Neural cell (in vitro differentiated cells): Measurements from ENCODE around the gene RFESD. TPM values are rescaled to one million over a fixed set of nuclear protein-coding genes. Genes with fewer than 3 reads are reported as not detected.

Experiments used
- H2AFZ ChIP-seq: fragments of 200-600, 300-800 bp; sonication (generic), shearing (Covaris generic); 2 replicates; pipeline ENCODE4 v1.6.0; 2014; ENCODE audit warnings: low read depth, mild to moderate bottlenecking, antibody characterized with exemption, low read length, moderate library complexity
- H3F3A ChIP-seq: fragments of 200-600 bp; shearing (Covaris generic); 2 replicates; pipeline ENCODE4 v1.6.1; 2016; ENCODE audit warnings: mild to moderate bottlenecking, moderate library complexity, mixed read lengths, antibody characterized with exemption, low read length; ENCODE audit not compliant: insufficient read depth, poor library complexity, severe bottlenecking
- H3K27ac ChIP-seq: fragments of 200-600, 300-800 bp; sonication (generic), shearing (Covaris generic); 2 replicates; pipeline ENCODE4 v1.5.1; 2014; ENCODE audit warnings: mild to moderate bottlenecking, low read length, moderate library complexity
- H3K27me3 ChIP-seq: fragments of 300-800, 200-600 bp; sonication (generic), shearing (Covaris generic); 2 replicates; pipeline ENCODE4 v1.6.0; 2014; ENCODE audit warnings: mild to moderate bottlenecking, low read depth, low read length, moderate library complexity; ENCODE audit not compliant: insufficient read depth
- H3K36me3 ChIP-seq: fragments of 300-800, 200-600 bp; sonication (generic), shearing (Covaris generic); 2 replicates; pipeline ENCODE4 v1.5.1; 2014; ENCODE audit warnings: mild to moderate bottlenecking, antibody characterized with exemption, low read length, moderate library complexity; ENCODE audit not compliant: insufficient read depth
- H3K4me2 ChIP-seq: fragments of 300-800, 200-600 bp; sonication (generic), shearing (Covaris generic); 2 replicates; pipeline ENCODE4 v1.6.0; 2014; ENCODE audit warnings: mild to moderate bottlenecking, low read length
- H3K4me3 ChIP-seq: fragments of 300-800, 200-600 bp; sonication (generic), shearing (Covaris generic); 2 replicates; pipeline ENCODE4 v1.5.1; 2014; ENCODE audit warnings: mild to moderate bottlenecking, low read length, moderate library complexity
- H3K79me2 ChIP-seq: fragments of 200-600 bp; shearing (Covaris generic); replicated peaks from 2 replicates; pipeline ENCODE4 v1.6.0; 2014; ENCODE audit warnings: mild to moderate bottlenecking, low read length, moderate library complexity; ENCODE audit not compliant: insufficient read depth
- H3K9ac ChIP-seq: fragments of 300-800, 200-600 bp; sonication (generic), shearing (Covaris generic); 2 replicates; pipeline ENCODE4 v1.6.1; 2016; ENCODE audit warnings: mild to moderate bottlenecking, low read length, mixed read lengths
- H3K9me2 ChIP-seq: fragments of 200-600 bp; shearing (Covaris generic); 2 replicates; pipeline ENCODE4 v1.6.1; 2016; ENCODE audit warnings: mild to moderate bottlenecking, low read length, mixed read lengths; ENCODE audit not compliant: insufficient read depth
- H3K9me3 ChIP-seq: fragments of 200-600, 300-800 bp; sonication (generic), shearing (Covaris generic); 2 replicates; pipeline ENCODE4 v1.6.1; 2016; ENCODE audit warnings: mild to moderate bottlenecking, mixed run types, low read length, moderate library complexity, mixed read lengths
- H4K20me1 ChIP-seq: fragments of 200-600 bp; shearing (Covaris generic); 2 replicates; pipeline ENCODE4 v1.6.1; 2016; ENCODE audit warnings: mild to moderate bottlenecking, mixed run types; ENCODE audit not compliant: insufficient read depth
- EP300 ChIP-seq: fragments of 450-650 bp; conservative IDR thresholded peaks from 2 replicates; pipeline ENCODE4 v1.6.1; 2014; ENCODE audit warnings: antibody characterized with exemption, mild to moderate bottlenecking, moderate library complexity; ENCODE audit not compliant: poor library complexity, severe bottlenecking
- EZH2 ChIP-seq: fragments of 200-600, 300-800 bp; shearing (Covaris generic), sonication (generic); IDR thresholded peaks from 2 replicates; pipeline ENCODE4 v1.6.1; 2014; ENCODE audit warnings: antibody characterized with exemption, low read length, borderline replicate concordance, mild to moderate bottlenecking; ENCODE audit not compliant: insufficient read depth, poor library complexity, severe bottlenecking
- MXI1 ChIP-seq: fragments of 450-650 bp; conservative IDR thresholded peaks from 2 replicates; pipeline ENCODE4 v1.6.1; 2014; ENCODE audit warnings: antibody characterized with exemption, mild to moderate bottlenecking; ENCODE audit not compliant: poor library complexity, severe bottlenecking
- POLR2AphosphoS5 ChIP-seq: IDR thresholded peaks from 2 replicates; pipeline ENCODE4 v1.6.1; 2012
- RAD21 ChIP-seq: fragments of 450-650 bp; conservative IDR thresholded peaks from 2 replicates; pipeline ENCODE4 v1.6.1; 2014; ENCODE audit warnings: antibody characterized with exemption, mild to moderate bottlenecking, moderate library complexity
- REST ChIP-seq: IDR thresholded peaks from 2 replicates; pipeline ENCODE4 v1.6.1; 2012; ENCODE audit warnings: borderline replicate concordance
- SMC3 ChIP-seq: fragments of 450-650 bp; conservative IDR thresholded peaks from 2 replicates; pipeline ENCODE4 v1.6.1; 2014; ENCODE audit warnings: antibody characterized with exemption, mild to moderate bottlenecking, moderate library complexity; ENCODE audit not compliant: poor library complexity
- TAF1 ChIP-seq: IDR thresholded peaks from 2 replicates; pipeline ENCODE4 v1.6.1; 2012; ENCODE audit warnings: low read depth
- polyA plus RNA-seq: library from polyadenylated mRNA; depleted of rRNA; stranded (reverse); fragments of >200 nt; gene quantifications from 2 replicates; pipeline ENCODE4 v1.2.3, GENCODE V29; 2014
- TF ChIP-seq, protein P1 (sequence below): fragments of 450-650 bp; IDR thresholded peaks from 2 replicates; pipeline ENCODE4 v1.5.1; 2014; ENCODE audit warnings: antibody characterized with exemption, mild to moderate bottlenecking, moderate library complexity; ENCODE audit not compliant: poor library complexity, severe bottlenecking

Gene RFESD
- polyA plus RNA-seq, 1 donor from 2014 or later: not detected

DNA sequence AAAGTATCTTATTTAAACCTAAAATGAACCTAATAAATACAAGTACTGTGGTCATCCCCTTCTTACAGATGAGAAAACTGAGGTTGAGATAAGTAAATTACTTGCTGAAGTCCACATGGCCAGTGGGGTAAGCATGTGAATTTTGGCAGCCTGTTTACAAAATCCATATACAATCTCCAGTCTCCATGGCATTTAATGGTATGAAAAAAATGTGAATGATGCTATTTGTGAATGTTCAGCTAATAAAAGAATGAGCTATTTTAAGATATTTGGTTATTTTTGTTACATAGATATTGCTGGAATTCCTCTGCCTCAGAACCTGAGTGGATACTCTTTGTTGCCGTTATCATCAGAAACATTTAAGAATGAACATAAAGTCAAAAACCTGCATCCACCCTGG lies 46.0 kb upstream of the RFESD start:
- H3K27ac ChIP-seq: no peak overlapping the region
- no peaks in the 10 kb centered on the region for H3K9me2 ChIP-seq
- no peaks in the 10 kb centered on the region for H4K20me1 ChIP-seq
- TF ChIP-seq REST (no peak), EP300 (no peak), EZH2 (no peak), RAD21 (no peak), POLR2AphosphoS5 (no peak), SMC3 (no peak), MXI1 (no peak), TAF1 (no peak)
- TF ChIP-seq, protein P1, sequence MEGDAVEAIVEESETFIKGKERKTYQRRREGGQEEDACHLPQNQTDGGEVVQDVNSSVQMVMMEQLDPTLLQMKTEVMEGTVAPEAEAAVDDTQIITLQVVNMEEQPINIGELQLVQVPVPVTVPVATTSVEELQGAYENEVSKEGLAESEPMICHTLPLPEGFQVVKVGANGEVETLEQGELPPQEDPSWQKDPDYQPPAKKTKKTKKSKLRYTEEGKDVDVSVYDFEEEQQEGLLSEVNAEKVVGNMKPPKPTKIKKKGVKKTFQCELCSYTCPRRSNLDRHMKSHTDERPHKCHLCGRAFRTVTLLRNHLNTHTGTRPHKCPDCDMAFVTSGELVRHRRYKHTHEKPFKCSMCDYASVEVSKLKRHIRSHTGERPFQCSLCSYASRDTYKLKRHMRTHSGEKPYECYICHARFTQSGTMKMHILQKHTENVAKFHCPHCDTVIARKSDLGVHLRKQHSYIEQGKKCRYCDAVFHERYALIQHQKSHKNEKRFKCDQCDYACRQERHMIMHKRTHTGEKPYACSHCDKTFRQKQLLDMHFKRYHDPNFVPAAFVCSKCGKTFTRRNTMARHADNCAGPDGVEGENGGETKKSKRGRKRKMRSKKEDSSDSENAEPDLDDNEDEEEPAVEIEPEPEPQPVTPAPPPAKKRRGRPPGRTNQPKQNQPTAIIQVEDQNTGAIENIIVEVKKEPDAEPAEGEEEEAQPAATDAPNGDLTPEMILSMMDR: no peak
- H3K27me3 ChIP-seq: no peaks in the 10 kb centered on the region
- H3K4me3 ChIP-seq: no peak overlapping the region
- H2AFZ ChIP-seq: no peak overlapping the region
- no peak overlapping the region for H3K4me2 ChIP-seq
- H3K9ac ChIP-seq: no peak overlapping the region
- no peaks in the 10 kb centered on the region for H3F3A ChIP-seq
- H3K9me3 ChIP-seq: no peaks in the 10 kb centered on the region
- no peaks in the 10 kb centered on the region for H3K36me3 ChIP-seq
- no peaks in the 10 kb centered on the region for H3K79me2 ChIP-seq

DNA sequence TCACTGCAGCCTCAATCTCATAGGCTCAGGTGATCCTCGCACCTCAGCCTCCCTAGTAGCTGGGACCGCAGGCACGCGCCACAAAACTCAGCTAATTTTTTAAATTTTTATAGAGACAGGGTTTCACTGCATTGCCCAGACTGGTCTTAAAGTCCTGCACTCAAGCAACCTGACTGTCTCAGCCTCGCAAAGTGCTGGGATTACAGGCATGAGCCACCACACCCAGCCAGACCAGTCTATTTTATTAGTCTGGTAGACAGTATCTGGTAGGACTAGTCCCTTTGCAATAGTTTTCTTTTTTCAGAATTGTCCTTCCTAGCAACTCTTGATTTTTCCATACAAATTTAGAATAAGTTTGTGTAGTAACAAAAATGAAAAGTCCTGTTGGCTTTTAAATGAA lies 40.8 kb upstream of the RFESD start:
- Histone ChIP-seq H4K20me1 (no peaks in the 10 kb centered on the region), H3K27me3 (no peaks in the 10 kb centered on the region), H3F3A (no peaks in the 10 kb centered on the region), H3K9me2 (no peaks in the 10 kb centered on the region), H3K79me2 (no peaks in the 10 kb centered on the region), H3K4me3 (no peak overlapping the region), H3K9me3 (no peaks in the 10 kb centered on the region), H3K4me2 (no peak overlapping the region), H3K9ac (no peak overlapping the region), H3K36me3 (no peaks in the 10 kb centered on the region), H3K27ac (no peak overlapping the region), H2AFZ (no peak overlapping the region)
- no peak for TF ChIP-seq MXI1
- TF ChIP-seq POLR2AphosphoS5: no peak
- TF ChIP-seq RAD21: no peak
- TF ChIP-seq EP300: no peak
- TF ChIP-seq EZH2: no peak
- TF ChIP-seq SMC3: no peak
- TF ChIP-seq, protein P1: no peak
- TF ChIP-seq TAF1: no peak
- no peak for TF ChIP-seq REST
